Measurements from ENCODE around the gene BHLHE40. TPM values are rescaled to one million over a fixed set of nuclear protein-coding genes. Genes with fewer than 3 reads are reported as not detected.

Gene BHLHE40
- total and polyA plus RNA-seq, 2 of the 4 experiments (the other 2 are of a cell fraction) = 22.8 to 31.8 TPM

DNA sequence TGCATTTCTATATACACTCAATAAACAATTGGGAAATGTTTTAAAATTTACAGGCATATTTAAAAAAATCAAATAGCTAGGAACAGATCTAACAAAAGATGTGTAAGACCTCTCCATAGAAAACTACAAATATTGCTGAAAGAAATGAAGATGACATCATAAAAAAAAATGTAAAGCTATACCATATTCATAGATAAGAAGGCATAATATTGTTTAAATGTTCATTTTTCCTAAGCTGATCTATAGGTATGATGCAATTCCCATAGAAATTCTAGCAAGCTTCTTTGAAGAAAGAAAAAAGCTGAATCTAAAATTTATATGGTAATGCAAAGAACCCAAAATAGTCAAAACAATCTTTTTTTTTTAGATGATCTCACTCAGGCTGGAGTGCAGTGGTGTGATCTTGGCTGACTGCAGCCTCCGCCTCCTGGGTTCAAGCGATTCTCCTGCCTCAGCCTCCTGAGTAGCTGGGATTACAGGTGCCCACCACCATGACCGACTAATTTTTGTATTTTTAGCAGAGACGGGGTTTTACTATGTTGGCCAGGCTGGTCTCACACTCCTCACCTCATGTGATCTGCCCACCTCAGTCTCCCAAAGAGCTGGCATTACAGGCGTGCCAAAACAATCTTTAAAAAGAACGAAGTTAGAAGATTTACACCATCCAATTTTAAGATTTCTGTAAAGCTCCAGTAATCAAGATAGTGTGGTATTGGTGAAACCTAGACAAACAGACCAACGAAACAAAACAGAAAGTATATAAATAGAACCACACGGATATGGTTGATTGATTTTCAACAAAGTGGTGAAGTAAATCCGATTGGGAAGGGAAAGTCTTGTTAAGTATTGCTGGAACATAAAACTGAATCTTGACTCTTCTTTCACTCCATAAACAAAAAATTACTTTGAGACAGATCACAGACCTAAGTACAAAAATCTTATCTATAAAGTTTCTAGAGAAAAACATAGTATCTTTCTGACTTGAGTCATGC, 6.3 kb upstream of the BHLHE40 start:
- H3K79me1 ChIP-seq (ENCODE audit: low read depth in 1 of 2, low read length in 2 of 2) = no peaks in the 10 kb centered on the region
- H3K9ac ChIP-seq (ENCODE audit: low read depth, low read length) = no peak overlapping the region
- H3K56ac ChIP-seq (ENCODE audit: extremely low read depth, insufficient read depth, low read length) = no peak overlapping the region
- no peaks in the 10 kb centered on the region for H3K9me1 ChIP-seq (ENCODE audit: insufficient read depth, low read length)
- no peak overlapping the region for H2BK5ac ChIP-seq (ENCODE audit: low read depth, low read length, poor library complexity, severe bottlenecking)
- ATAC-seq (ENCODE audit: low read depth) (no peak), DNase-seq (no peak)
- dilution Hi-C loops (cut with HindIII; ENCODE audit: low sequenced_read_pairs, unreplicated experiment) (no loop called here), intact Hi-C loops (cut with micrococcal nuclease) (no loop called here), in situ Hi-C loops (cut with MboI; ENCODE audit: low sequenced_read_pairs) (loop anchor here (10.0 kb wide), 1 partner anchor 138 kb away; no protein-coding TSS in a partner anchor)
- H3K36me3 ChIP-seq (ENCODE audit: control insufficient read depth, insufficient read depth, low read length) = no peaks in the 10 kb centered on the region
- H3K27me3 ChIP-seq (ENCODE audit: control insufficient read depth, insufficient read depth, low read length) = no peaks in the 10 kb centered on the region
- no peak overlapping the region for H3K23ac ChIP-seq (ENCODE audit: low read depth, low read length)
- no peak overlapping the region for H3K4me3 ChIP-seq (ENCODE audit: insufficient read depth, low read depth, low read length)
- H3K4me1 ChIP-seq (ENCODE audit: control insufficient read depth, insufficient read depth, low read length) = peaks cover 5% of the 10 kb centered on the region; the same call in 1 of the 2 replicates
- no peak overlapping the region for H2AFZ ChIP-seq (replicated peaks; ENCODE audit: low read length, poor library complexity)
- H3K4me2 ChIP-seq (ENCODE audit: low read depth, low read length) = no peak overlapping the region
- no peak overlapping the region for H2BK15ac ChIP-seq (ENCODE audit: low read depth, low read length)
- H2BK120ac ChIP-seq (ENCODE audit: low read depth, low read length) = no peak overlapping the region
- no peak overlapping the region for H2AK9ac ChIP-seq (replicated peaks; ENCODE audit: low read depth, low read length, poor library complexity)
- H2BK20ac ChIP-seq (ENCODE audit: low read depth, low read length) = no peak overlapping the region
- H3K18ac ChIP-seq (ENCODE audit: low read depth, low read length) = no peak overlapping the region
- H4K5ac ChIP-seq (ENCODE audit: low read depth, low read length) = no peak overlapping the region
- no peak overlapping the region for H3K14ac ChIP-seq (replicated peaks; ENCODE audit: low read depth, low read length)
- POLR2A ChIA-PET (ENCODE audit: unreplicated experiment) = no interaction called here
- H4K20me1 ChIP-seq (ENCODE audit: insufficient read depth, low read length) = no peaks in the 10 kb centered on the region
- CTCF ChIA-PET = interaction anchor here (0.6 to 0.7 kb wide), 2 partner anchors 317 to 533 kb away, joined by 3 to 6 read pairs; no protein-coding TSS in a partner anchor
- H3K4ac ChIP-seq (ENCODE audit: low read depth, low read length) = no peak overlapping the region
- no peaks in the 10 kb centered on the region for H3K9me3 ChIP-seq (ENCODE audit: control insufficient read depth, insufficient read depth, low read length)
- 90% methylated on average over 2 of the region's 9 CpGs; no CpG with 5 or more reads in 1 of the 2 experiments for WGBS, 2 experiments (ENCODE audit: extremely low coverage in 2 of 2, insufficient read length in 1 of 2)
- no peak for TF ChIP-seq BHLHE40 (IDR thresholded peaks at IDR 0.05; ENCODE audit: low read depth, low read length)
- TF ChIP-seq NFE2L2 (IDR thresholded peaks at IDR 0.05; ENCODE audit: low read depth, low read length) = no peak
- TF ChIP-seq CEBPB (IDR thresholded peaks at IDR 0.05; ENCODE audit: low read depth, low read length) = peak; percentile 39; the same call in 1 of the 2 replicates
- no TSS peak for BruUV-seq (replicated peaks)
- no peak overlapping the region for H4K8ac ChIP-seq (ENCODE audit: low read depth in 2 of 2, low read length in 2 of 2)
- H3K27ac ChIP-seq (ENCODE audit: insufficient read depth, low read length) = no peak overlapping the region
- no peak overlapping the region for H4K91ac ChIP-seq (ENCODE audit: insufficient read depth, low read depth, low read length)
- H2AK5ac ChIP-seq (ENCODE audit: low read depth, low read length) = no peak overlapping the region

Measured in IMR-90 (cell line).